ENCODE measurements around the gene USB1.
"Not testable (repeated sequence)": the region's sequence is repeated elsewhere in the genome, so short reads cannot be mapped to it uniquely, and the experiment has no call there.

USB1 gene

DNA sequence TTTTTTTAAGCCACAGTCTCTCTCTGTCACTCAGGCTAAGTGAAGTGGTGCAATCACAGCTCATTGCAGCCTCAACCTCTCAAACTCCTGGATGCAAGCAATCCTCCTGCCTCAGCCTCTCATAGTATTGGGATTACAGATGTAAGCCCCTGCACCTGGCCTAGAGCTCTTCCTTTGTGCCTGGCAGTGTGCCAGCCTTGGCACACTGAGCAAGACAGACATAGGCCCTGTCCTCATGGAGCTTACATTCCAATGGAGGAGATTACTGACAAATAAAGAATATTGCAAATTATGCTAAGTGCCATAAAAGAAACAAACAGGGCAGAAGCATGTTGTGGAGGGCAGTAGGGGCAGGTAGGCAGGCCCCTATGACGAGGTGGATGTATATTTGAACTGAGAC, 29.4 kb upstream of the USB1 start:
- peaks cover 13% of the 10 kb centered on the region for H3K27me3 Mint-ChIP-seq (ENCODE audit: low read depth, poor library complexity)
- H3K4me1 Mint-ChIP-seq = no peaks in the 10 kb centered on the region
- H3K9me3 Mint-ChIP-seq = no peaks in the 10 kb centered on the region
- DNase-seq = no peak
- no peak overlapping the region for H3K27ac Mint-ChIP-seq
- TF ChIP-seq, protein P1, sequence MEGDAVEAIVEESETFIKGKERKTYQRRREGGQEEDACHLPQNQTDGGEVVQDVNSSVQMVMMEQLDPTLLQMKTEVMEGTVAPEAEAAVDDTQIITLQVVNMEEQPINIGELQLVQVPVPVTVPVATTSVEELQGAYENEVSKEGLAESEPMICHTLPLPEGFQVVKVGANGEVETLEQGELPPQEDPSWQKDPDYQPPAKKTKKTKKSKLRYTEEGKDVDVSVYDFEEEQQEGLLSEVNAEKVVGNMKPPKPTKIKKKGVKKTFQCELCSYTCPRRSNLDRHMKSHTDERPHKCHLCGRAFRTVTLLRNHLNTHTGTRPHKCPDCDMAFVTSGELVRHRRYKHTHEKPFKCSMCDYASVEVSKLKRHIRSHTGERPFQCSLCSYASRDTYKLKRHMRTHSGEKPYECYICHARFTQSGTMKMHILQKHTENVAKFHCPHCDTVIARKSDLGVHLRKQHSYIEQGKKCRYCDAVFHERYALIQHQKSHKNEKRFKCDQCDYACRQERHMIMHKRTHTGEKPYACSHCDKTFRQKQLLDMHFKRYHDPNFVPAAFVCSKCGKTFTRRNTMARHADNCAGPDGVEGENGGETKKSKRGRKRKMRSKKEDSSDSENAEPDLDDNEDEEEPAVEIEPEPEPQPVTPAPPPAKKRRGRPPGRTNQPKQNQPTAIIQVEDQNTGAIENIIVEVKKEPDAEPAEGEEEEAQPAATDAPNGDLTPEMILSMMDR (IDR thresholded peaks at IDR 0.05) = no peak
- H3K4me3 Mint-ChIP-seq = no peak overlapping the region
- H3K36me3 Mint-ChIP-seq (ENCODE audit: low read depth) = no peaks in the 10 kb centered on the region

DNA sequence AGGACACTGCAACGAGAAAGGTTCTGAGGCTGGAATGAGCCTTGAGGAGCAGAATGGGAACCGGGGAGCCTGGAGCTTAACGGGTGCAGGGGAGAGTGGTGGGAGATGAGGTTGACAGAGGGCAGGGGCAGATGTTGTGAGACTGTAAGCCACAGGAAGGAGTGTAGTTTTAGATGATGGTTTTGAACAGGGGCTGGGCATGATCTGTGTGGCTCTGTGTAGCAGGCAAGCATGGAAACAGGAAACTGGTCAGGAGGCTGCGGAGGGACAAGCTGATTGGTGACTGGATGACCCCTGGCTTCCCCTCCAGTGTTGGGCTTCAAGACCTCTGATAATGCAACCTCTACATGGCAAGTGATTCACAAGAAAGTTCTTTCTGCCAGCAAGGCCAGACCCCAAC, 28.9 kb upstream of the USB1 start:
- Mint-ChIP-seq H3K27me3 (ENCODE audit: low read depth, poor library complexity) (peaks cover 13% of the 10 kb centered on the region), H3K4me3 (no peak overlapping the region)
- TF ChIP-seq, protein P1 (IDR thresholded peaks at IDR 0.05) = no peak

DNA sequence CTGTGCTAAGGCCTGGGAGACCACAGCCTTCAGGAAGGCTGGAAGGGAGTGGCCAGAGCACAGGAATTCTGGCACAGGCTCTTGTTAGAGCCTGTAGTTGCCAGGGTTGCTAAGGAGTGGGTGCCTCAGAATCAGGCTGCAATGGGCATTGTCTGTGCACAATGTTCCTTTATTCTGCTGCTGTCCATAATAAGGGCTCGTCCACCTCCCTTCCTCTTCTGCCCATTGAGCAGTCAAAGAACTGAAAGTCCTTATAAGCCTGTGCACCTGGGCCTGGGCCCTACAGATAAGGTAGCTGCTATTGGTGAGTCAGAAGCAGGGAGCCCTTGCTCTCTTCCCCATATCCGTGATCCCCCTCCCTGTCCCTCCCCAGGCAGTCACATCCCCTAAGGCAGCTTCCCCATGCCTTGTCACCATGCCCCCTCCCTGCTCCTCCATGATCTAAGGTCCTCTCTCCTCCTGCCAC, 24.8 kb upstream of the USB1 start:
- no peak overlapping the region for H3K27ac Mint-ChIP-seq
- TF ChIP-seq, protein P1 (IDR thresholded peaks at IDR 0.05) = no peak
- no peak for DNase-seq
- H3K27me3 Mint-ChIP-seq (ENCODE audit: low read depth, poor library complexity) = peaks cover 11% of the 10 kb centered on the region
- no peaks in the 10 kb centered on the region for H3K9me3 Mint-ChIP-seq
- no peak overlapping the region for H3K4me3 Mint-ChIP-seq
- H3K36me3 Mint-ChIP-seq (ENCODE audit: low read depth) = no peaks in the 10 kb centered on the region
- no peaks in the 10 kb centered on the region for H3K4me1 Mint-ChIP-seq

More for the DNA sequence above, 28.9 kb upstream of the USB1 start:
- Mint-ChIP-seq H3K9me3 (no peaks in the 10 kb centered on the region), H3K27ac (peak overlapping the region; percentile 21), H3K4me1 (no peaks in the 10 kb centered on the region), H3K36me3 (ENCODE audit: low read depth) (no peaks in the 10 kb centered on the region)
- DNase-seq = no peak

DNA sequence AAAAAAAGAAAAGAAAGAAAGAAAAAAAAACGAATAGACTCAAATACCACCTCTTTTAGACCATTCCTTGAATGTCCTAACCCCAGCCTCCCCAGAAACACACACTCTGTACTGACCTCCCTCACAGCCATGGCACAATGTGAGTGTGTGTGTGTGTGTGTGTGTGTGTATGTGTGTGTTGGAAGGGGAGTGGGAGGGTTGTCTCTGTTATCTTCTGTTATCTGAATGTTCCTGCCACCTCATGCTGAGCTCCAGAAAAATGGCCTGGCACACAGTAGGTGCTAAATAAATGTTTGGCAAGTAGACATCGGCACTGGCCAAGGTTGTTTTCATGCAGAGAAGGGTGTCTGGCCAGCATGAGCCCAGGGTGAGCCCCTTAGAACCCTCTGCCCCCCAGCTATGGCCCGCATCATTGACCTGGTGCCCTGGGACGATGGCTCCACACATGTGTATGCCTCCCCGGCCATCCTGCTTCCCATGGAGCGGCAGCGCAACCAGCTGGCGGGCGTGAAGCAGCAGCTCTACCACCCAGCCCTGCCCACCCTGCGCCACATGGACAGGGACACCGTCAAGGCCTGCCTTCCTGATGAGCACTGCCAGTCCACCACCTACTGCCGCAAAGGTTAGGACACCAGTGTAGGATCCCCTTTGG, 23.7 kb upstream of the USB1 start:
- H3K27me3 Mint-ChIP-seq (ENCODE audit: low read depth, poor library complexity) = peaks cover 12% of the 10 kb centered on the region
- no peaks in the 10 kb centered on the region for H3K9me3 Mint-ChIP-seq
- TF ChIP-seq, protein P1 (IDR thresholded peaks at IDR 0.05) = no peak
- DNase-seq = no peak
- H3K4me1 Mint-ChIP-seq = no peaks in the 10 kb centered on the region
- H3K27ac Mint-ChIP-seq = no peak overlapping the region
- no peak overlapping the region for H3K4me3 Mint-ChIP-seq
- H3K36me3 Mint-ChIP-seq (ENCODE audit: low read depth) = no peaks in the 10 kb centered on the region

DNA sequence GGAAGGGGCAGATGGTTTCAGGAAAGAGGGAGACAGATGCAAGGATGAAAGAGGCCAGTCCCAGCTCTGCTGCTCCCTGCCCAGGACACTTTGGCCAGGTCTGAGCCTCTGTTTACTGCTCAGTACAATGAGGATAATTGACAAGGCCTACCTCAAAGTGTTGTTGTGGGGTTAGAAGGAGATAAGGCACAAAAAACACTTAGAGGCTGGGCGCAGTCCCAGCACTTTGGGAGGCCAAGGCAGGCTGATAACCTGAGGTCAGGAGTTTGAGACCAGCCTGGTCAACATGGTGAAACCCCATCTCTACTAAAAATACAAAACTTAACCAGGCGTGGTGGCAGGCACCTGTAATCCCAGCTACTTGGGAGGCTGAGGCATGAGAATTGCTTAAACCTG, 23.1 kb upstream of the USB1 start:
- H3K4me1 Mint-ChIP-seq; H3K36me3 Mint-ChIP-seq (ENCODE audit: low read depth); H3K9me3 Mint-ChIP-seq; DNase-seq; H3K4me3 Mint-ChIP-seq; H3K27ac Mint-ChIP-seq: not testable (repeated sequence)
- H3K27me3 Mint-ChIP-seq (ENCODE audit: low read depth, poor library complexity) = peaks cover 13% of the 10 kb centered on the region

DNA sequence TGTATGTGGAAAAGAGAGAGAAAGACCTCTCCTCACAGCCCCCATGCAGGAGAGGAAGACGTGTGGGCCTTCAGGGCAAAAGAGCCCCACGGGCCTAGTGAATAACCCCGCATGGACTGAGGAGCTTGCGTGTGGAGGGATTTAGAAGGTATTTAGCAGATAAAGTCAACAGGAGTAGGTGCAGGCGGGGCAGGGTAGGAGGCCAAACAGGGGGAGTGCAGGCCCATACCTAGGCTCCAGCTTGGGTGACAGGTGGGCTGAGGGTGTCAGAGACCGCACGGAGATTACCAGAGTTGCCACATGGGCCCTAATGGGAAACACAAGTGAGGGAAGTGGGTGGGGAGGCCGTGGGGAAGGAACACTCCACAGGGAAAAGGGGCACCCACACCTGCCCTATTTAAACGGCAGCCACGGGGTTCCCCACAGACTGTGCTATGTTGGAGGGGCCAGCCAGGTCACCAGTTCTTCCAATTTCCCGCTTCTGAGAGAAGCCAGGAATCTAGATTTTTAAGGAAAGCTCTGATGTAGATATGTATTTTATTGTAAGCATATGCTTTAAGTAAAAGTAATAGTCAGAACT, 22.1 kb upstream of the USB1 start:
- TF ChIP-seq, protein P1 (IDR thresholded peaks at IDR 0.05) = no peak
- peaks cover 19% of the 10 kb centered on the region for H3K27me3 Mint-ChIP-seq (ENCODE audit: low read depth, poor library complexity)
- H3K36me3 Mint-ChIP-seq (ENCODE audit: low read depth) = no peaks in the 10 kb centered on the region
- no peaks in the 10 kb centered on the region for H3K4me1 Mint-ChIP-seq
- H3K9me3 Mint-ChIP-seq = no peaks in the 10 kb centered on the region
- DNase-seq = no peak
- no peak overlapping the region for H3K4me3 Mint-ChIP-seq
- no peak overlapping the region for H3K27ac Mint-ChIP-seq

All from nephron progenitor cell (in vitro differentiated cells).